OCI-LY7 (cell line): Measurements from ENCODE around the gene TBC1D17.

Experiments used
- EZH2phosphoT487 ChIP-seq: fragments of 200-600 bp; sonication (generic); IDR thresholded peaks from 2 replicates; pipeline ENCODE4 v1.6.1; 2018; ENCODE audit warnings: low read depth, borderline replicate concordance, mild to moderate bottlenecking, mixed run types, antibody characterized with exemption, low read length, moderate library complexity, mixed read lengths
- TF ChIP-seq, protein P1 (sequence below): fragments of 200-600 bp; sonication (generic); conservative IDR thresholded peaks from 2 replicates; pipeline ENCODE4 v1.5.1; 2014; ENCODE audit warnings: mild to moderate bottlenecking, antibody characterized with exemption, low read length, moderate library complexity, mixed read lengths

DNA sequence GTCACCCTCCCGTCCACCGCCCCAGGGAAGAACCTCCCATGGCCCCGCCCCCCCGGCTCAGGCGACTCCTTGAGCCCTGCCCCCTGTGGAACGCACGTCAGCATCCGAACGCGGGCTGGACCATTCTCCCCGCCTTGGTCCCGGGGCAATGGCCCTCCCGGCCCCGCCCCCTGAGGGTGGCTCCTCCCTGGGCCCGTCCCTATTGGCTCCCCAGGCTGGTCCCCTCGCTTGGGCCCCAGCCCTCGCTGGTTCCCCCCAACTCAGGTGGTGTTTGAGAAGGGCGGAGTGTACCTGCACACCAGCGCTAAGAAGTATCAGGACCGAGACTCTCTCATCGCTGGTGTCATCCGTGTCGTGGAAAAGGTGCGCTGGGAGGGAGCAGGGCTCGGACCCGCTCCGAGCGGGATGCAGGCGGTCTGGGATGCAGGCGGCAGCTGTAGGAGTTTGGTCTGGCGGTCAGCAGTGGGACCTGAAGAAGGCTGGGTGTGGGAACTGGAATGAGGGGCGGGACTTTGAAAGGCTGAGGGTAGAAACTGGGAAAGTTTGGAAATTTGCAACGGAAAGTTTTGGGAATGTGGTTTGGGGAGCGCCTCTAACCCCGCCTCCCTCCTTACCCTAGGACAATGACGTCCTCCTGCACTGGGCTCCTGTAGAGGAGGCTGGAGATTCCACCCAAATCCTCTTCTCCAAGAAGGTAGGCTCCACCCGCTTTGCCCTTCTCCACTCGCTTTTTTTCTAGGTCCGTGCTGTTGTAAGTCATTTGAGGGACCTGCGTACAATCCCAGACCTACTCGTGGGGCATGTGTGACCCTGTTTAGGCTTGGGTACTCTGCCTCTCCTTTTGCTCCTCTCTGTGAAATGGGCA lies 609 bp downstream of the TBC1D17 start:
- TF ChIP-seq, protein P1, sequence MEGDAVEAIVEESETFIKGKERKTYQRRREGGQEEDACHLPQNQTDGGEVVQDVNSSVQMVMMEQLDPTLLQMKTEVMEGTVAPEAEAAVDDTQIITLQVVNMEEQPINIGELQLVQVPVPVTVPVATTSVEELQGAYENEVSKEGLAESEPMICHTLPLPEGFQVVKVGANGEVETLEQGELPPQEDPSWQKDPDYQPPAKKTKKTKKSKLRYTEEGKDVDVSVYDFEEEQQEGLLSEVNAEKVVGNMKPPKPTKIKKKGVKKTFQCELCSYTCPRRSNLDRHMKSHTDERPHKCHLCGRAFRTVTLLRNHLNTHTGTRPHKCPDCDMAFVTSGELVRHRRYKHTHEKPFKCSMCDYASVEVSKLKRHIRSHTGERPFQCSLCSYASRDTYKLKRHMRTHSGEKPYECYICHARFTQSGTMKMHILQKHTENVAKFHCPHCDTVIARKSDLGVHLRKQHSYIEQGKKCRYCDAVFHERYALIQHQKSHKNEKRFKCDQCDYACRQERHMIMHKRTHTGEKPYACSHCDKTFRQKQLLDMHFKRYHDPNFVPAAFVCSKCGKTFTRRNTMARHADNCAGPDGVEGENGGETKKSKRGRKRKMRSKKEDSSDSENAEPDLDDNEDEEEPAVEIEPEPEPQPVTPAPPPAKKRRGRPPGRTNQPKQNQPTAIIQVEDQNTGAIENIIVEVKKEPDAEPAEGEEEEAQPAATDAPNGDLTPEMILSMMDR, result no peak
- TF ChIP-seq EZH2phosphoT487, result no peak
